Epithelial cell of proximal tubule (primary cell): Measurements from ENCODE around the gene OARD1. TPM values are rescaled to one million over a fixed set of nuclear protein-coding genes. Genes with fewer than 3 reads are reported as not detected.
"Not testable (repeated sequence)": the region's sequence is repeated elsewhere in the genome, so short reads cannot be mapped to it uniquely, and the experiment has no call there.

Source experiments
- DNase-seq: peaks from one replicate; pipeline ENCODE4 v3.0.0-alpha.2; 2011; ENCODE audit warnings: low read depth
- H3K4me3 ChIP-seq: 2 replicates; pipeline ENCODE4 v1.5.1; 2011; ENCODE audit warnings: low read depth, mild to moderate bottlenecking, low read length
- total RNA-seq: library from RNA; depleted of rRNA; stranded (reverse); fragments of >200 nt; gene quantifications from 2 replicates; pipeline ENCODE4 v1.2.3, GENCODE V29; 2015
- TF ChIP-seq, protein P1 (sequence below): conservative IDR thresholded peaks from 2 replicates; pipeline ENCODE4 v1.5.1; 2012; ENCODE audit warnings: low read depth, mild to moderate bottlenecking, low read length

OARD1 gene, protein sequence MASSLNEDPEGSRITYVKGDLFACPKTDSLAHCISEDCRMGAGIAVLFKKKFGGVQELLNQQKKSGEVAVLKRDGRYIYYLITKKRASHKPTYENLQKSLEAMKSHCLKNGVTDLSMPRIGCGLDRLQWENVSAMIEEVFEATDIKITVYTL
- total RNA-seq = 15.7 and 19.5 TPM in 2 replicates

DNA sequence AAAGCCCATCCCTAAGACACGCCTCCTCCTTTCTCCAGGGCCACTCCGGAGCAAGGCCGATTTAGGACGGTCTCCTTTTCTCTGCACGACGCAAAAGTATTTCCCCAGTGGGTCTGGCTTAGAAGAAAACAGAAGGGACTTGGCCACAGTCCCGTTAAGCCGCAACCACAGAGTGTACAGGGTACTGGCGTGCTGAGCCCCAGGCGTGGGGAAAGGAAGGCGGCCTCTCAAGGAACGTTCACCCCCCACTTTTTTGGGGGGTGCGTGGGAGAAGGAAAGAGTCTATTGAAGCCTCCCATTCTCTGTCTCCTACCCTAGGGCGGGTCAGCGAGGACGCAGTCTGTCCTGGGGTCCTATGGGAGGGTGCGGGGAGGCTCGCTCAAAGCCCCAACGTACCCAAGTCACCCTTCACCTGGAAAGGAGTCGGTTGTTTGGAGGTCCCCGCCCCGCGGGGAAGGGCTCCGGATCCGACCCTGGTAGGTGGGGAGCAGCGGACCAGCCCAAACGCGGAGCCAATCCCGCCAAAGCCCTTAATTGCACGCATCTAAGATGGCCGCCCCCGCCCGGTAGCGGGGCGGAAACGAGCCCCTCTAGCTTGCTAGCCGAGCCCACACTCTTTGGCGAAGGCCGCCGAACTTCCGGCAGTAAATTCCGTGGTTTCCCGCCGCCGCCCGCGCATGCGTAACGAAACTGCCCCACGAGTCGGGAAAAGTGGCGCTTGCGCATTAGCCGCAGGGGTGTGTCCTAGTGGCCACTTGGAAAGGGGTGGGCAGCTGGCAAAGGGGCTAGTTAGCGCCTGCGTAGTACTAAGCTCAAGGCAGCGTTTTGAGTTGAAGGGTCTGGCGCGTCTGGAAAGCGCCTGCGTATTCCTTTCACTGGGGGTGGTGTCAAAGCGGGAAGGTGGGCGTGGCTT is at the start of gene OARD1:
OARD1 (minus strand) TSS at position 434 of the 913 bp plus-strand sequence. CDS start 722 bp downstream, outside the sequence.
- DNase-seq = peak; percentile 93
- peak within 1 kb of the TSS; percentile 90 for H3K4me3 ChIP-seq
- TF ChIP-seq, protein P1, sequence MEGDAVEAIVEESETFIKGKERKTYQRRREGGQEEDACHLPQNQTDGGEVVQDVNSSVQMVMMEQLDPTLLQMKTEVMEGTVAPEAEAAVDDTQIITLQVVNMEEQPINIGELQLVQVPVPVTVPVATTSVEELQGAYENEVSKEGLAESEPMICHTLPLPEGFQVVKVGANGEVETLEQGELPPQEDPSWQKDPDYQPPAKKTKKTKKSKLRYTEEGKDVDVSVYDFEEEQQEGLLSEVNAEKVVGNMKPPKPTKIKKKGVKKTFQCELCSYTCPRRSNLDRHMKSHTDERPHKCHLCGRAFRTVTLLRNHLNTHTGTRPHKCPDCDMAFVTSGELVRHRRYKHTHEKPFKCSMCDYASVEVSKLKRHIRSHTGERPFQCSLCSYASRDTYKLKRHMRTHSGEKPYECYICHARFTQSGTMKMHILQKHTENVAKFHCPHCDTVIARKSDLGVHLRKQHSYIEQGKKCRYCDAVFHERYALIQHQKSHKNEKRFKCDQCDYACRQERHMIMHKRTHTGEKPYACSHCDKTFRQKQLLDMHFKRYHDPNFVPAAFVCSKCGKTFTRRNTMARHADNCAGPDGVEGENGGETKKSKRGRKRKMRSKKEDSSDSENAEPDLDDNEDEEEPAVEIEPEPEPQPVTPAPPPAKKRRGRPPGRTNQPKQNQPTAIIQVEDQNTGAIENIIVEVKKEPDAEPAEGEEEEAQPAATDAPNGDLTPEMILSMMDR = no peak

DNA sequence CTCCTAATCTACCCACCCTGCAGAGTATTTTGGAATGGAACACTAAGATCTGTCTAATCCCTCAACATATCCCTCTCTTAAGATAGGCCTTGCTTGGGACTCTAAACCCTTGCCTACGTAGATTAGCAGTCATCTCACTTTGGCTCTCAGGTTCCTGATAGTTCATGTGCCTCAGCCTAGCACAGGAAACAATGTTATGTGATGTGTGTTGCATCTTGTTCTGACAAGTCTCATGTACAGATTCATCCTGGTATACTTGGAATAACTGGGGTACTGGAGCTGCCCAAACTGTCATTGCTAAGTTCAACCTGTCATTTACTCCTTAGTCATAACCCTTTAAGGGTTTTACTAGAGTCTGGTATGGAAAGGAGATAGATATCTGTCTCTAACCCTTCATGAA is 47.9 kb upstream of the OARD1 start:
- no peak for DNase-seq
- TF ChIP-seq, protein P1 = no peak
- no peak overlapping the region for H3K4me3 ChIP-seq

DNA sequence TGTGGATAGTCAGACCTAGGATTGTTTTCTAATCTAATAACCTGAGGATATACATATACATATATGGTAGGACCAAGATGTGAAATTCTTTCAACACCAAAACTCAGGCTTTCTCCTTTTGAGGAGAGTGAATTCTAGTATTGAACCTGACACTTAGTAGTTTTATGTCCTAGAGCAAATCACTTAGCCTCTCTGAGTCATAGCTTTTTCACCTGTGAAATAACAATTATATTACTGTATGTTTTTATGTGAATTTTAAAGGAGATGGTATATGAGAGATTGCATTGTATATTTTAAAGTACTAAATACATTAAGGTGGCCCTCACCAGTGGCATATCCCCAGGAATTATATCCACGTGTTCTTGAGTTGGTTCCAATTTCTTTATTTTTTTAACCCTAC is 47.4 kb upstream of the OARD1 start:
- no peak for DNase-seq
- TF ChIP-seq, protein P1 = no peak
- H3K4me3 ChIP-seq = no peak overlapping the region

DNA sequence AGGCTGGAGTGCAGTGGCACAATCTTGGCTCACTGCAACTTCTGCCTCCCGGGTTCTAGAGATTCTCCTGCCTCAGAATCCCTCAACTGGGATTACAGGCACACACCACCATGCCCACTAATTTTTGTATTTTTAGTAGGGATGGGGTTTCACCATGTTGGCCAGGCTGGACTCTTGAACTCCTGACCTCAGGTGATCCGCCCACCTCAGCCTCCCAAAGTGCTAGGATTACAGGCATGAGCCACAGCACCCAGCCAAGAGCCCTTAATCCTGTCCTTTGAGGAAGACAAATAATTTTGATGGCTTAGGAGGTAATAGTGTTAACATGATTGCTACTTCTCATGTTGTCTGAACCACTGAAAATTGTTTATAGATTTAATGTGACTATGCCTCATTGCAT is 42.9 kb upstream of the OARD1 start:
- not testable (repeated sequence) for H3K4me3 ChIP-seq, DNase-seq

DNA sequence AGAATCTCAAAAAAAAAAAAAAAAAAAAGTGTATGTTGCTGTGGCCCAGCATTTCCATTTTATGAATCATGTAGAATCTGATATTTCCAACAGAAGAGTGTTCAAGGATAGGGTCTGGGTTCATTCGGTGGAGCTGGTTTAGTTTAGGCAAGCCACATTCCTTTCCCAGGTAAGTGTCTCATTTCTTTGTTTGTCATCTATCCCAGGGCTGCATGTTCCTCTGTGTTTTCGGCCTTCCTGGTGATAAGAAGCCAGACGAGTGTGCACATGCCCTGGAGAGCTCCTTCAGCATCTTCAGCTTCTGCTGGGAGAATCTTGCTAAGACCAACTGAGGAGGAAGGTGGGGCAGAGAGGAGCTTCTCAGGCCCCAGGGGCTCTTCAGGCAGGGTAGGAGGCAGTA is 38.9 kb upstream of the OARD1 start:
- H3K4me3 ChIP-seq = no peak overlapping the region
- no peak for DNase-seq

DNA sequence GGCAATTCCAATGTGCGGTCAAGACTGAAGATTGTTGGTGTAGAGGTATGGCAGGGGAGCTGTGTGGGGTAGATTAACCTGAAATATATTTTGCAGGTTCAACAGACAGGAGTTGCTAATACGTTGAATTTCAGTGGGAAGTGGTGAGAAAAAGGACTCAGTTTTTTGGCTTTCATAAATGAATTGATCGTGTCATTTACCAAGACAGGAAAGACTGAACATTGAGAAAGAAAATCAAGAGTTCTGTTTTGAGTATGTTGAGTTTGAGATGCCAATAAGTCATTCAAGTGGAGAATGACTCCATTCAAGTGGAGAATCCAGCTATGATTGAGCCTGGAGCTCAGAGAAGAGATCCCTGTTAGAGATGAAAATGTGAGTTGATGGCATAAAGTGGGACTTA is 31.7 kb upstream of the OARD1 start:
- no peak for DNase-seq
- TF ChIP-seq, protein P1 = no peak
- H3K4me3 ChIP-seq = no peak overlapping the region

More for the DNA sequence above, 38.9 kb upstream of the OARD1 start:
- TF ChIP-seq, protein P1 = no peak

DNA sequence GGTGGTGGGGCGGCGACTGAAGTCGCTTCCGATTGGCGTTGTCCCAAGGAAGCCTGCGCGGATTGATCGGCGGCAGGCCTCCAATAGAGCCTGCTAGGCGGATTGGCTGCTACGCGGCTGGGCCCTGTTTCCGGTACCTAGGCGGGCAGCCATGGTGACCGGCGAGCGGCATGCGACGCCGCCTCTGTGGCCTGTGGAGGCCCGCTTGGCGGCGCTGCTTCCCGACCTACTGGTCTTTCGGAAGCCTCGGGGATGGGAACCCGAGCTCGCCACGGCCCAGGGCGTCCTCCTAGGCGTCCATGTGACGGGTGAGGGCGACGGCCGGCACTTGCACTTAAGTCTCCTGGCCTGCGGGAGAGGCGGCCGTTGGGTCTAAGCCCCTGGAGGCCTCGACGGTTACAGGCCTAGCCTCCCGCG is 28.7 kb upstream of the OARD1 start:
- DNase-seq = no peak
- H3K4me3 ChIP-seq = no peak overlapping the region
- TF ChIP-seq, protein P1 = no peak
